ENCODE results near the gene TREH. TPM values are rescaled to one million over a fixed set of nuclear protein-coding genes. Genes with fewer than 3 reads are reported as not detected.

TREH gene
- total RNA-seq, 1 donor from 2014 or later, result not detected

- no peak for DNase-seq (ENCODE audit: low read depth)
- TF ChIP-seq CTCF (IDR thresholded peaks at IDR 0.05; ENCODE audit: insufficient read depth, low read length, poor library complexity, severe bottlenecking), result no peak
- no peaks in the 10 kb centered on the region for H3K27me3 ChIP-seq (ENCODE audit: control insufficient read depth, insufficient read depth, low read length)
These were observed 16.8 kb downstream of the TREH start for GRCh38 chr11:118662401-118663271.

GRCh38 chr11:118661425-118662301 lies 17.8 kb downstream of the TREH start:
- Histone ChIP-seq H3K27me3 (ENCODE audit: control insufficient read depth, insufficient read depth, low read length) (no peaks in the 10 kb centered on the region), H3K4me3 (ENCODE audit: low read depth, low read length) (no peak overlapping the region), H3K36me3 (ENCODE audit: control insufficient read depth, insufficient read depth, low read length) (peaks cover 3% of the 10 kb centered on the region)
- DNase-seq (ENCODE audit: low read depth), result no peak
- TF ChIP-seq CTCF (IDR thresholded peaks at IDR 0.05; ENCODE audit: insufficient read depth, low read length, poor library complexity, severe bottlenecking), result no peak

More at GRCh38 chr11:118662401-118663271, 16.8 kb downstream of the TREH start:
- no peak overlapping the region for H3K4me3 ChIP-seq (ENCODE audit: low read depth, low read length)
- H3K36me3 ChIP-seq (ENCODE audit: control insufficient read depth, insufficient read depth, low read length), result peaks cover 3% of the 10 kb centered on the region

GRCh38 chr11:118660681-118661424 lies 18.6 kb downstream of the TREH start:
- DNase-seq (ENCODE audit: low read depth), result no peak
- no peak for TF ChIP-seq CTCF (IDR thresholded peaks at IDR 0.05; ENCODE audit: insufficient read depth, low read length, poor library complexity, severe bottlenecking)

GRCh38 chr11:118659953-118660680 lies 19.3 kb downstream of the TREH start:
- peaks cover 5% of the 10 kb centered on the region for H3K36me3 ChIP-seq (ENCODE audit: control insufficient read depth, insufficient read depth, low read length)
- no peak for DNase-seq (ENCODE audit: low read depth)
- H3K4me3 ChIP-seq (ENCODE audit: low read depth, low read length), result no peak overlapping the region
- no peaks in the 10 kb centered on the region for H3K27me3 ChIP-seq (ENCODE audit: control insufficient read depth, insufficient read depth, low read length)
- no peak for TF ChIP-seq CTCF (IDR thresholded peaks at IDR 0.05; ENCODE audit: insufficient read depth, low read length, poor library complexity, severe bottlenecking)

More at GRCh38 chr11:118660681-118661424, 18.6 kb downstream of the TREH start:
- H3K27me3 ChIP-seq (ENCODE audit: control insufficient read depth, insufficient read depth, low read length), result no peaks in the 10 kb centered on the region
- no peak overlapping the region for H3K4me3 ChIP-seq (ENCODE audit: low read depth, low read length)
- H3K36me3 ChIP-seq (ENCODE audit: control insufficient read depth, insufficient read depth, low read length), result peaks cover 5% of the 10 kb centered on the region

- H3K27me3 ChIP-seq (ENCODE audit: control insufficient read depth, insufficient read depth, low read length), result no peaks in the 10 kb centered on the region
- peak; percentile 98 for TF ChIP-seq CTCF (IDR thresholded peaks at IDR 0.05; ENCODE audit: insufficient read depth, low read length, poor library complexity, severe bottlenecking)
- peaks cover 5% of the 10 kb centered on the region for H3K36me3 ChIP-seq (ENCODE audit: control insufficient read depth, insufficient read depth, low read length)
- no peak overlapping the region for H3K4me3 ChIP-seq (ENCODE audit: low read depth, low read length)
- DNase-seq (ENCODE audit: low read depth), result no peak
These were observed 20.0 kb downstream of the TREH start for GRCh38 chr11:118659314-118659952.
